NCI-H2029 (cell line): ENCODE results near the gene EHHADH.

ENCODE experiments used
- DNase-seq: peaks from one replicate; lab custom pipeline; 2025; lab: John Stamatoyannopoulos, UW

Gene EHHADH

DNA sequence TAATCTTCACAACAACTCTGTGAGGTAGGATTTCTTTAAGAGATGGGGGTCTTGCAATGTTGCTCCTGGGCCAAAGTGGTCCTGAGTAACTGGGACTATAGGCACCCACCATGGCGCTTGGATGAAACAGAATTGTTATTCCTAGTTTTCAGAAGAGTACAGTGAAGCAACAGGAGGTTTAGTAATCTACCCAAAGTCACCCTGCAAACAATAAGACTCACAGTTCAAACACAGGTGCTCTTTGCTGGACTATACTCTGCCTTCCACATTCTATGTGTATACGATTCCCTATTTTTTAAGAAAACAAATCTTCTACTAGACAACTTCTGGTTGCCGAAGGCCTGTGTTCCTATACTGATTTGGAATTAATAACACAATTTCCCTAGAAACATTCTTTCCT lies 109.1 kb downstream of the EHHADH start:
- no peak for DNase-seq
